NAMALWA (cell line): ENCODE measurements around the gene IRS1.
A peak's percentile ranks its signal among the peaks of the same experiment; 100 is the strongest.

Source experiments
- DNase-seq: peaks from one replicate; pipeline ENCODE4 v3.0.0-alpha.2; 2015; ENCODE audit warnings: low spot score

IRS1 gene

DNA sequence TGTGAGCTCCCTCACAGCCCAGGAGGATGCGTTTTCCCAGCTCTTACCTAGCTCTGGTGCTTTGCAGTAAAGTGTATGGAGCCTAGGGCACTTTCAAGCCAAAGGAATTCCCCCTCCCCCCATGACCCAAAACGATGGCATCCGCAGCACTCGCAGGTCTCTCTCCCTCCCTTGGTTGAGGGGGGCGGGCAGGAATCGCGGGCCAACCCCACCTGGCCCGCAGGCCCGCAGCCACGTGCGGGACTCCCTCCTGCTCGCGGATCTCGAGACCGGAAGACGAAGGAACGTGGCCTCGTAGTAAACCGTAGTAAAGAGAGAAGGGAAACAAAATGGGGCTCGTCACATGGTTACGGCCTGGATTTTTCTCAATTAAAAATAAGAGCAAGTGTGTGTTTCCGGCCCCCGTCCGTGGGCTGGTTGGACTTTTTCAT, 8.5 kb downstream of the IRS1 start:
- DNase-seq = peak; percentile 82

DNA sequence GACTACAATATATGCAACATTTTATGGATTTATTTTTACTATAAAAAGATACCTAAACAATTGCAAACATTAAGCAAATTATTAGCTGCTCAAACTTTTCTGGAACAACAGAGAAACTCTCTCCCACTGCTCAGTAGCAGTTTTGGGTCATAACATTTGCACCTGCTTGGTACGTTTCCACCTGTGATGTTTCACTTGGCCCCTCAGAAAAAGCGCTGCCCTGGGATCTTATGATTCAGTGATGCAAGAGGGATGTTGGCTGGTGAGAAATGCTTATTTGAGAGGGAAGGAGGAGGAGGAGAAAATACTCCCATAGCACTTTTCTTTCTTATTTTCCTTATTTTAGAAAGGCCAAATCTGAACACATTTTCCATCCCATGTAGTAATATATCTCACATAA, 9.2 kb downstream of the IRS1 start:
- DNase-seq = peak; percentile 19

DNA sequence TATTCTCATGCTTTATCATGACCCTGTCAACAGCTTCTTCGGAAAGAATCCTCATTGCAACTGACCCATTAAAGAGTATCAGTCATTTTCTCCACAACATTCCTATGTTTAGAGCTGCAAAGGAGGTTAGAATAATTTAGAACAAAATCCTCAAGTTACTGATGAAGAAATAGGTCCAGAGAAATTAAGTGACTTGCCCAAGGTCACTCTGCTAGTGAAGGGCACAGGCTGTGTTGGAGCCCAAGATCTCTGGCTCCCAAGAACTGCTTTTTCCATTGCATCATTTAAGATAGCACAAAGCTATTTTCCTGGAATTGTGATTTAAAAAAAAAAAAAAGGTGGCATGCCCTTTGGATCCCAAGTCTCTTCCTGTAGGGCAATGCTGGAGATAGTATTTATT, 9.6 kb downstream of the IRS1 start:
- no peak for DNase-seq

DNA sequence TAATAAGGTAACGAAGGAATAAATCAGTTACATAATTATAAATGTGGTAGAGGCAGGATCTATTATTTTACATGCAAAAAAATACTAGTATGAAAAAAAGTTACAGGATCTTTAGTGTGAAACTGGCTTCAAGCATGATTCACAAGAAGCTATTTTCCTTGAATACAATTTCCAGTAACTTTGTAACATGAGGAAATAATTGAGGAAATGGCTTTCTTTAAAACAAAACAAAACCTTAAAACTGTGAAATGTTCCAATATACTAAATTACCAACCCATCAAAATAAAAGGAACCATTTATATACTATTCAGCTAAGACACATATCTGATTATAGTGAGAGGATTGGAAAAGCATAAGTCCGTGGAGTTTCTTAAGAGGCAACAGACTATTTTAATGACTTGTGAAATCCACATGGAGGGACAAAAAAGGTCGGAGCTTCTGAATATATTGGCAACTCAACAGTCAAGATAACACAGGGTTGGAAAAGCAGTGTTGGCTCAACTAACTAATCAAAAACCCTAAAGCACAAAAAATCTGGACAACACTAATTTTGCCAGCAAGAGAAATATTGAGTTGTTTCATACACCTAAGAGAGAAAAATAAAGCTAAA, 10.6 kb downstream of the IRS1 start:
- no peak for DNase-seq

DNA sequence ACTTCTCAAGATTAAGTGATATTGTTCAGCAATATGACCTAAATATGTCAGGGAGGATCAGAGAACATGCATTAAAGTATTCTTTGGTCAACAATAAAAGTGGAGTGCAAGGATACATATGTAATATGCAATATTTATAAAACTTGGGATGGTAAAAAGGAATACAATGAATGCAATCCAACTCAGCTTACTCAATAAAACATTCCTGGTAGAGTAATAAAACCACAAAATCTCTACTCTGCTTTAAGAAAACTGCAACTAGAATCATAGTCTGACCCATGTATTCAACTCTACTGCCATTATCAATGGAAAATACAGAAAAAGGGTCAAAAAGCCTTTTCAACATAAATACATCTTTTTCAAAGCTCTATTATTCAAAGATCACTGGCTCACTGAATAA, 11.6 kb downstream of the IRS1 start:
- DNase-seq = no peak

GRCh38 chr2:226783885-226784284, 15.7 kb downstream of the IRS1 start:
- DNase-seq = no peak

DNA sequence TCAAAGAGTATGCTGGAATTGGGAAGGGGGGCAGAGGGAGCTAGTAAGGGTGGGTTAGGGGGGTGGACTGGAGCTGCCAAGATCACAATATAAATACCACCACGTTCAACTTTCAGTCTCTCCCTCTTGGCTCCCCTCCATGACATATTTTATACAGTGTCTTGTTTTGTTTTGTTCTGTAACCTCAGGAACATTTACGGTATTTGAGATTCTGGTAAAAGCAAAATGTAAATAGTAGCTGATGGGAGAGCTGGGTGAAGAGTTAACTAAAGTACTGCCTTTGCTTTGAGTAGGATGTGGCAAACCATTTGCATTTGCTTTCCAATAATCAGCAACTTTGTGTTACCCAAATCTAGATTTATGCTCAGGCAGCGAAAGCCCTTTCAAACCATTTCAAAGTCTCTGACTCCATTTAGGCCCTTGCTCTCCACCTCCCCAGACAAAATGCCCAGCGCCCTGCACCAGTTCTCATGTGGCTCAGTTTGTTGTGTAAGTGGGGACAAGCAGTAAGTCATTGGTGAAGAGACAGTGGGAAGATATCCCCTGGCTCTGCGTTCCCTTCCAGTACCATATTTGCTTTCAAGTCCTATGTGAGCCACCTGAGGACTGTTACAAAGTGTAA, 17.4 kb downstream of the IRS1 start:
- no peak for DNase-seq

- no peak for DNase-seq
Observed at GRCh38 chr2:226780431-226780830, 19.2 kb downstream of the IRS1 start.

DNA sequence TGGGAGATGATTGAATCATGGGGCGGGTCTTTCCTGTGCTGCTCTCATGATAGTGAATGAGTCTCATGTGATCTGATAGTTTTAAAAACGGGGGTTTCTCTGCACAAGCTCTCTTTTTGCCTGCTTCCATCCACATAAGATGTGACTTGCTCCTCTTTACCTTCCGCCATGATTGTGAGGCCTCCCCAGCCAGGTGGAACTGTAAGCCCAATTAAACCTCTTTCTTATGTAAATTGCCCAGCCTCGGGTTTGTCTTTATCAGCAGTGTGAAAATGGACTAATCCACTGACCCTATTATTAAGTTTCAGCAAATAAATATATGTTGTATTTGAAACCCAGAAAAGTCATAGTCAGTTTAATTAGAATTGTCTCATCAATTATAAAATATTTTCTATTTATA, 22.0 kb downstream of the IRS1 start:
- DNase-seq = no peak

- DNase-seq = no peak
Observed at GRCh38 chr2:226776104-226776503, 23.5 kb downstream of the IRS1 start.

- no peak for DNase-seq
Observed at GRCh38 chr2:226775032-226775509, 24.5 kb downstream of the IRS1 start.

- DNase-seq = no peak
Observed at GRCh38 chr2:226773291-226773690, 26.3 kb downstream of the IRS1 start.

DNA sequence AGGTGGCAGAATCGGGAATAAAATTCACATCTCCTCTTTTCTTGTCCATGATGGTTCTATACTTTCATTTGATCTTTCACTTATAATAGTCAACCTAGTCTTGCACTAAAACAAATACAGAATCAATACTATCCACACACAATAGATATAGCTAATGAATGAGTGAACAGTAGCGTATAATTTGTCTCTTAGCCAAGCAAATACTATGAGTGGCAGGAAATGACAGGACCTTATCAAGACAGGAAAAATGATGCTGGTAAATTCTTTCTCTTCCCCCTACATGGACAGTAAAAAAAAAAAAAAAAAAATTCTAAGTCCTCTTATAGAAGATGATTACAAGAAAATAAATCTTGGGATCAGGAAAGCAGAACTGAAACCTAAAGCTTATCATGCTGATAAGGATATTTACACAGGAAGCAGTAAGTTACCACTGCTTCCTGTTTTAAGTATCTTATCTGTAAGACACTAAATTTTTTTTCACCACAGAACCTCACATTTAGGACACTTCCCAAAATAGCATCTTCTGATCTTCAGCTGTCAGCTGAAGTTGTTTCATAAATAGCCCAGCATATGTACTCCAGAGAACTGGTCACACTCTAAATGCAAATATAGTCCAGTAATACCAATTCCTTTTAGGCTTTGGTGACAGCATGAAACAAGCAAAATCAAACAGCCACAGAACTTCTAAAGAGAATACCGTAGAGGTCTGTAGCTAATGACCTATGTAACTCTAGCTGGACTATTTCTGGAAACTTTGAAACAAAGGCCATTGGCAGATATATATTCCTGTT, 27.0 kb downstream of the IRS1 start:
- DNase-seq = peak; percentile 96

GRCh38 chr2:226771067-226771466, 28.6 kb downstream of the IRS1 start:
- DNase-seq = peak; percentile 39

DNA sequence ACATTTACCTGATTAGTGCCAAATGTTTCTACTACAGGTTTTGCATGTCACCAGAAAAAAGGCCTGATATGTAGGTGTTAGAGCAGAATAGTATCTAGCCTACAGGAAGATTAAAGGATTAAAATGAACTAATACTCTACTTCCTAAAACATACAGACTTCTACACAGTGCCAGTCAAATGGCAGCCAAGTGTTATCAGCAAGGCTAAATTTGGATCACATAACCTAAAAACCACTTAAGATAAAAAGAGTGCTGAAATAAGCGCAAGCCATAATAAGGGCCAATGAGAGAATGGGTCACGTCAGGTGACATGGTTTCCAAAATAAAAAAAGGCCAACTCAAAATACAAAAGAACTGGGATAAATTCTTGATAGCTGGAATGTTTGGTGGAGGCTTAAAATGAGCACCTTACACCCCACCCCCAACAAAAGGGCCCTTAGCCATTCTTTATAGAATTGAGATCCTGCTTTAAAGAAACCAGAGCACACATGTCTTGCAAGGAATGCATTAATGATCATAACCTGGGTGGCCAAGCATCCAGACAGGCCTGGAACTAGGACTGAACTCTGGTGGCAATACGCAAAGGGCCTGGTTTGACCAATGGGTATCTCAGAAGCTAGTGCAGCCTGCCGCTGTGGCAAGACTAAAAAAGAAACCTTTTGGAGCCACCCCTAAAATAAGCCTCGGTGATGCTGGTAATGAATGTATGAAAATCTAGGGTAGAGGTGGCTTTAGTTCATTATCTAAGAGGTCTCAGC, 32.4 kb downstream of the IRS1 start:
- DNase-seq = no peak

GRCh38 chr2:226766352-226767055, 33.1 kb downstream of the IRS1 start:
- DNase-seq = no peak

DNA sequence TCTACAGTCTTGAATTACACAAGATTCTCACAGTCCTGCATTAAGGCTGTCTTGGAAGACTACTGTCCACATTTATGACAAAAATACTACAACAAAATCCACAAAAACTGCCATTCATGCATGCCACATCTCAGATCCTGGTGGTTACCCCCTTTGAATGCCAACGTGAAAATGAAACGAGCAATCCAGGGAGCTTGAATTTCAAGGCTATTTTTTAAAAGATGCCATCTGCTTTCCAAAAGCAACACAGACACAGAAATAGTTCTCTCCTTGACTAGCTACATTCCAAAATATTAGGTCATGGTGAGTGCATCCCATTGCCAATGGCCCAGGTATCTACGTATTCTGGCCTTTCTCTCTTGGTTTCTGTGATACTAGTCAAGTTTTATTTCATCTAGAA, 36.3 kb downstream of the IRS1 start:
- DNase-seq = no peak

DNA sequence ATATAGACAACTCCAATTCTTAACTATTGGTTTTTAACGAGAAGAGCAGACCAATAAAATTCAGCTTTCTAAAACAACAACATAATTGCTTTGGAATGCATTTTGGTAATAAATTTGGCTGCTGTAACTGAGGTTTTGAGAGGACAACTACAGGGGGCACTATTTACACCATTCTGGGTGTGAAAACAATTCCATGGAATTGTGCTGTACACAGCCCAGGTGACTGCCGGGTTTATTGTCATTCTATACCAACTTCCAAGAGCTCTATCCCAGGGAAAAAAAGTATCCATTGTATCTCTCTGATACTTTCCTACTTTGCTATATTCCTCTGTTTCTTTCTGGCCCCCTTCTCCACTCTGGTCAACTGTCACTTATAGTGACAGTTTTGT, 38.4 kb downstream of the IRS1 start:
- DNase-seq = no peak

- no peak for DNase-seq
Observed at GRCh38 chr2:226760412-226761194, 39.0 kb downstream of the IRS1 start.

- DNase-seq = no peak
Observed at GRCh38 chr2:226759768-226760167, 39.9 kb downstream of the IRS1 start.
